Large intestine (tissue), 3 donors: ENCODE data around the gene TERB1. TPM values are rescaled to one million over a fixed set of nuclear protein-coding genes. Genes with fewer than 3 reads are reported as not detected.

Experiments used
- DNase-seq, 2 donors: peaks; one replicate each; pipeline versions ENCODE4 v3.0.0 to v3.0.0-alpha.2; 2013
- H3K27ac ChIP-seq: one replicate; pipeline ENCODE4 v1.5.1; 2013; ENCODE audit warnings: low read length
- H3K27me3 ChIP-seq: 2 replicates; pipeline ENCODE4 v1.6.1; 2013; ENCODE audit warnings: low read length; ENCODE audit not compliant: control insufficient read depth, insufficient read depth
- H3K36me3 ChIP-seq: 2 replicates; pipeline ENCODE4 v1.6.1; 2013; ENCODE audit warnings: low read length; ENCODE audit not compliant: control insufficient read depth, insufficient read depth
- H3K4me1 ChIP-seq: one replicate; pipeline ENCODE4 v1.6.1; 2013; ENCODE audit warnings: low read length; ENCODE audit not compliant: control insufficient read depth, insufficient read depth
- H3K4me3 ChIP-seq: one replicate; pipeline ENCODE4 v1.5.1; 2013; ENCODE audit warnings: low read length
- H3K9me3 ChIP-seq: one replicate; pipeline ENCODE4 v1.6.1; 2013; ENCODE audit warnings: mild to moderate bottlenecking, low read depth, low read length, moderate library complexity; ENCODE audit not compliant: control insufficient read depth
- WGBS: methylation state at CpG from one replicate; pipeline ENCODE4 v1.1.5; 2013; ENCODE audit warnings: low lambda C conversion rate; ENCODE audit not compliant: insufficient coverage; 5-methylcytosine and 5-hydroxymethylcytosine counted together
- polyA plus RNA-seq: library from polyadenylated mRNA; unstranded; fragments of 120-200 nt; gene quantifications from one replicate; pipeline ENCODE4 v1.2.1, GENCODE V29; 2013

TERB1 gene
- polyA plus RNA-seq, 1 donor, result 0.09 TPM

- WGBS, result 100% methylated on average over 1 of the region's 11 CpGs
- Histone ChIP-seq H3K4me3 (no peak overlapping the region), H3K27ac (no peak overlapping the region), H3K36me3 (no peaks in the 10 kb centered on the region), H3K27me3 (no peaks in the 10 kb centered on the region), H3K4me1 (no peaks in the 10 kb centered on the region), H3K9me3 (no peaks in the 10 kb centered on the region)
- DNase-seq, result no peak
Measured at GRCh38 chr16:66705790-66706505, 95.4 kb downstream of the TERB1 start.

Other genes starting within 250 kb of the TERB1 start
- gene CKLF, start 249.0 kb downstream of the TERB1 start, polyA plus RNA-seq, result 30.9 TPM
- 3.4 TPM for gene CMTM1, start 235.1 kb downstream of the TERB1 start, polyA plus RNA-seq
- gene CMTM2, start 222.1 kb downstream of the TERB1 start, polyA plus RNA-seq, result 0.25 TPM
- gene CMTM3, start 196.9 kb downstream of the TERB1 start, polyA plus RNA-seq, result 26.2 TPM
- gene CMTM4, start 104.8 kb downstream of the TERB1 start, polyA plus RNA-seq, result 52.1 TPM
- gene DYNC1LI2, start 50.0 kb downstream of the TERB1 start, polyA plus RNA-seq, result 107 TPM
- gene NAE1, start 29.4 kb upstream of the TERB1 start, polyA plus RNA-seq, result 67.6 TPM
- gene CA7, start 42.8 kb upstream of the TERB1 start, polyA plus RNA-seq, result 12.1 TPM
- 9.6 TPM for gene PDP2, start 78.9 kb upstream of the TERB1 start, polyA plus RNA-seq
- gene CDH16, start 117.3 kb upstream of the TERB1 start, polyA plus RNA-seq, result 7.9 TPM
- gene RRAD, start 124.0 kb upstream of the TERB1 start, polyA plus RNA-seq, result 2.0 TPM
- 82.1 TPM for gene CIAO2B, start 132.8 kb upstream of the TERB1 start, polyA plus RNA-seq
- gene CES2, start 133.9 kb upstream of the TERB1 start, polyA plus RNA-seq, result 181 TPM
- 16.0 TPM for gene CES3, start 159.7 kb upstream of the TERB1 start, polyA plus RNA-seq
- 23.5 TPM for gene CES4A, start 187.0 kb upstream of the TERB1 start, polyA plus RNA-seq
- 25.1 TPM for gene CBFB, start 227.6 kb upstream of the TERB1 start, polyA plus RNA-seq